ENCODE results near the gene EIF2D.

Gene EIF2D

DNA sequence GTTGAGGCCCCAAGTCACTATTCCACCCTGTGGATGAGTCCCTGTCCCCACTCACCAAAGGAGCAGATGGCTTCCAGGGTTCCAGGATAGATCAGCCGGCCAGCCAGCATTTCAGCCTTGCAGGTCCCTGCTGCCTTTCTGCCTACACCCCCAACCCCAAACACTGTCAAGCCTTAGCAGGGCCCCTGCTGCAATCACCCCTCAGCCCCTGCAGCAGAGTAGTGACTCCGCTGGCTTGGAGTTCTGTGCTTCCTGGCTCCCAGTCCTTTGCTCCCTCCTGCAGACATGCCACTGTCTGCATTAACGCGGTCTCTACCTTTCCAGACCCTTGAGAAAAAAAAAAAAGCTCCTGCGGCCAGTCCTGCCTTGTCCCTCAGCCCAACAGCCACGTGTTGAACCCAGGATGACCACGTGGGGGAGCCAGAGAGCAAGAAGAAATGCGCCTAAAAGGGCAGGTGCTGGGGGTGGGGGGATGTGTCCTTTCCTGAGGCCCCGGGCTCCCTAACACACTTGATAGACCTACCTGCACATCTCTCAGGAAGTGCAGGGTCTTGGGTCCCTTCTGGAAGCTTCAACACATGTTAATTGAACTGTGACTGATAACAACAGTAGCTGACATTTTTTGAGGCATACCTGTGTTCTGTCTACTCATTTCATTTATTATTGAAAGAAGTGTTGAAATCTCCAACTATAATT lies 67.6 kb downstream of the EIF2D start:
- peak; percentile 66 for DNase-seq
